HT-29 (cell line): ENCODE measurements around the gene ERC1. TPM values are rescaled to one million over a fixed set of nuclear protein-coding genes. Genes with fewer than 3 reads are reported as not detected.
A peak's percentile ranks its signal among the peaks of the same experiment; 100 is the strongest.
"Not testable (repeated sequence)": the region's sequence is repeated elsewhere in the genome, so short reads cannot be mapped to it uniquely, and the experiment has no call there.

Source experiments
- DNase-seq: peaks from one replicate; pipeline ENCODE4 v3.0.0-alpha.2; 2015; ENCODE audit warnings: low spot score
- total RNA-seq: library from RNA; depleted of rRNA; stranded (reverse); fragments of >200 nt; shearing (Covaris generic); gene quantifications from 2 replicates; pipeline ENCODE4 v1.2.3, GENCODE V29; 2014

Gene ERC1
- total RNA-seq, 1 experiment from 2014 or later: 11.6 TPM

- peak; percentile 72 for DNase-seq
Measured at GRCh38 chr12:1350055-1350933, 359.3 kb downstream of the ERC1 start.

DNA sequence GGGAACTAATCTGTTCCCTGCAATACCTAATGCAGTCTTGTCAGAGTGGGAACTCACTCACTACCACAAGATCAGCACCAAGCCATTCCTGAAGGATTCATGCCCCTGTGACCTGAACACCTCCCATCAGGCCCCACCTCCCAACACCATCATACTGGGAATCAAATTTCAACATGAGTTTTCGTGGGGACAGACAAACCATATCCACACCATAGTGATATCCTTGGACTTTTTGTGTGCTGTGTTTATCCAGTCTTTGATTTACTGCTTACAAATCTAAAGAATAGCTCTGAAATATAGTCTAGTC, 359.9 kb downstream of the ERC1 start:
- DNase-seq: no peak

DNA sequence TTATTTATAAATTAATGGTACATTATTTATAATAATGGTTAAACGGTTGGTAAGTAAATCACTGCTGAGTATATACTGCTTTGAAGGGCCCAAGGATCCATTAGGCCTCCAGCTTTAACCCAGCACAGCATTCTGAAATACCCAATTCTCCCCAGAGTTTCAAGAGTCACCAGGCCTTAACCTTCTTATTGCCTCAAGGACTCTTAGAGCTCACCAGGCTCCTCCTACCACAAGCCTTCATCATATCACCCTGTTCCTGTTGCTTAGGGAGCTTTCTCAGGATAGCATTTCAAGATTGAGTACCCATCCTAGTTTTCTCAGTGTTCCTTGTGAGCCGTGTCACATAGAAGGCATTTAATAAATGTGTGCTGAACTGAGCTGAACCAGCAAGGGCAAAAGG, 360.9 kb downstream of the ERC1 start:
- DNase-seq: no peak

GRCh38 chr12:1353451-1353850, 362.4 kb downstream of the ERC1 start:
- DNase-seq: no peak

DNA sequence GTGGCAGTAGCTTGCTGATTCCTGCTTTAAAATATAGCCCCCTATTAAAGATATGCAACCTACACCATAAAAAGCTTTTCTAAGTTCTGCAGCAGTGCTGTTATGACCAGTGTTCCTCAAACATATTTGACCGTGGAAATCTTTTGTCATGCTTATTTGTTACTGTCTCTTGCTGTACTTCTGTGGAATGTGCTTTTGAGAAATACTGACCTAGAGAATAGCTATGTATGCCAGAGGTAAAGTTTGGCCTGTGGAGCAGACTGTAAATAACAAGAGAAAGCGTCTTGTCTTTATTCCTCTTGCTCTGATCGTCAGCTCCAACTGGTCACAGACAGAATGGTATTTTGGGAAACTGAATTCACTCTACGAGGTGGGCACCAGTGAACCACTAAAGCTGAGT, 364.4 kb downstream of the ERC1 start:
- DNase-seq: no peak

- DNase-seq: not testable (repeated sequence)
Measured at GRCh38 chr12:1355871-1356270, 364.8 kb downstream of the ERC1 start.

DNA sequence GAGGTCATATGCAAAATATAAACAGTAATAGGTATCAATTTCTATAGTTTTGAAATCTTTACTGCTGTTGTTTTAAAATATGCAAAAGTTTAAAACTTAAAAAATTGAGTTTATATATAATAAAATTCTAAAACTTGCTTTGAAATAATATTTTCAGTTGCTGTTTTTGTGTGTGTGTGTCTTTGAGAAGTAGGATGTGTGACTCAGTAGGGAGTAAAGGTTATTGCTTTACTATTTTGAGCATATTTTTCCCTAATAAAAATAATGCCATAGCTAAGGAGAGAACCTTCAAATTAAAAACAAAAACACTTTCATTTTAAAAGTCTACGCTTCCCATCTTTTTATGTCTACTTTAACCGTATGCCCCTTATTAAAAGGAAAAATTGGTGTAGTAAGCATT, 365.3 kb downstream of the ERC1 start:
- DNase-seq: no peak

- DNase-seq: no peak
Measured at GRCh38 chr12:1357171-1357570, 366.1 kb downstream of the ERC1 start.

DNA sequence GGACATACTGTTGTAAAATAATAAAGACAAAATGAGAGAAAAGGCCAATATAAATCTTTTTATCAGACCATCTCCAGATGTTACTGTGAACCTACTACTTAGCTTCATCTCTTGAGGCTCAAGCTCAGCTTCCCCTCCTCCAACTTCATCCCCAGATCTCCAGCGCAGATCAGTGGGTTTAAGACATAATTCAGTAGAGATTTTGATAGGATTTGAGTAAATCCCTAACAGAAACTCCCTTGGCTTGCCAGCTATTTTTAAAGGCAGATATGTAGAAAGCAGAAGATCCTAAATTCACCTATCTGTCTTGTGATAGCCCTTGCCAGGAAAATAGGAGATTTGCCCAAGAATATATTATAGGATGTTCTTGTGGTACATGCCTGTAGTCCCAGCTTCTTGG, 366.7 kb downstream of the ERC1 start:
- DNase-seq: no peak

- no peak for DNase-seq
Measured at GRCh38 chr12:1360441-1361210, 369.6 kb downstream of the ERC1 start.

DNA sequence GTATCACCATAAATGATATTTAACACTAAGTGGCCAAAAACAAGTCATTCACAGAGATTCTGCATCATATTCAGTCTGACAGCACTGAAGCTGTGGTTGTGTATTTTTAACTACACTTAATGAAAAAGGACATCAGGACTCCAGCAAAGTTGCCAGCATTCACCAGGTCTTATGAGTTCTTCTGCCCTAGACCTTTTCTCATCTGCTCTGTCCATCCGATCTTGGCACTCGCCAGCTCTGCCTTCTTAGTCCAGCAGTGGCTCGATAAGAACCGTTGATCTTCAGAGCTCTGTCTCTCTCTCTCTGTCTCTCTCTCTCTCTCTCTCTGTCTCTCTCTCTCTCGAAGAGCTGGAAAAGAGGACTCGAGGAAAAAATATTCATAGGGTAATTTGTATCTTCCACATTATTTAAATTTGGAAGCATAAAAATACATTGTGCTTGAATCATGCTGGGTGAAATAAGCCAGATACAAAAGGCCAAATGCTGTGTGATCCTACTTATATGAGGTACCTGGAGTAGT, 371.2 kb downstream of the ERC1 start:
- DNase-seq: no peak

DNA sequence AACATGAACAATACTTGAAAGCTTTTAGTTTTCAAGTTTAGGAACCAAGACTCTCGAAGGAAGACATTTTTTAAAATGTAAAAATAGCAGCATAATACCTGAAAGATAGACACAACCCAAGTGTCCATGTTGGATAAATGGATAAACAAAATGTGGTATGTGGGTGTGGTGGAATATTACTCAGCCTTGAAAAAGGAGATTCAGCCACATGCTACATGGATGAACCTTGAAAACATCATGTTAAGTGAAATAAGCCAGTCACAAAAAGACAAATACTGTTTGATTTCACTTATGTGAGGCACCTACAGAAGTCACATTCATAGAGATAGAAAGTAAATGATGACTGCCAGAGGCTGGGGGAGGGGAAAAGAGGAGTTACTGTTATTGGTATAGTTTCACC, 374.7 kb downstream of the ERC1 start:
- DNase-seq: no peak

- no peak for DNase-seq
Measured at GRCh38 chr12:1367331-1368291, 376.6 kb downstream of the ERC1 start.

DNA sequence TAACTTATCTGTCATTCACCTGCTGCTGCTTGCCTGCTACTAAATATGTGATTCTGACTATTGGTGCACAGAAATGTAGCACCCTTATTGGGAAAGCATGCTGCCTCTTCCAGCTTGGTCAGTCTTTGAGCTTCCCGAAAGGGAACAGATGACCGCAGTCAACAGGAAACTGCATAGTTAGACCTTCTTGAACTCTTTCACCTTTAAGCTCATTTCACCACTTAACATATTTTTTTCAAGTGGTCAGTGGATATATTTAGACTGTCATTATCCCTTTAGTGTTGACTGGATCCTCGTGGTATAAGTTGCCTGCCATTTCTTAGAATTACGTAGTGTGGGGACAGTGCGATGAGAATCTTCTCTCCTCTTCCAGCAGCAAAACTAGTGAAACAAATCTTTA, 378.4 kb downstream of the ERC1 start:
- no peak for DNase-seq

DNA sequence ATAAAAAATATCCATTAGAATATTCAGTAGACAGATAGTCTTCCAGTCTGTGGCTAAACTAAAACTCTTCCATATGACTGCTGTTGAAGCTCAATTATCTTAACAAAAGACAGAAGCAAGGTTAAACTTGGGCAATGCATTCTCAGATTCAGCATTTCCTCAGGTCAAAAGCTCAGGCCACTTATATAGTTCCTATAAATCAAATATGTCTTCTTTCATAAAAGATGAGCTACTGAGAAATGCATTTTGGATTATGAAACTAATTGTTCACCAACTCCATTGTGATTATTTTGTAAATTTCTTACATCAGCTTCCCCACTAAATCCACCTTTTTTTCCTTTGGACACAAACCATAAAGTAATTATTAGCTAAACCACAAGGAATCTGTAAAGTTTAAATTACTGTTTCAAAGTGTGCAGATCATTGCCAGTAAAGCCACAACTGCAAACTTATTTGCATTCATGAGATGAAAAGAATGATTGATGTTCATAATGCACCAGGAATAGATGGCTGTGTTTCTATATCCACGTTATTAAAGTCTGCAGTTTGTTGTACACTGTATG, 379.0 kb downstream of the ERC1 start:
- no peak for DNase-seq

DNA sequence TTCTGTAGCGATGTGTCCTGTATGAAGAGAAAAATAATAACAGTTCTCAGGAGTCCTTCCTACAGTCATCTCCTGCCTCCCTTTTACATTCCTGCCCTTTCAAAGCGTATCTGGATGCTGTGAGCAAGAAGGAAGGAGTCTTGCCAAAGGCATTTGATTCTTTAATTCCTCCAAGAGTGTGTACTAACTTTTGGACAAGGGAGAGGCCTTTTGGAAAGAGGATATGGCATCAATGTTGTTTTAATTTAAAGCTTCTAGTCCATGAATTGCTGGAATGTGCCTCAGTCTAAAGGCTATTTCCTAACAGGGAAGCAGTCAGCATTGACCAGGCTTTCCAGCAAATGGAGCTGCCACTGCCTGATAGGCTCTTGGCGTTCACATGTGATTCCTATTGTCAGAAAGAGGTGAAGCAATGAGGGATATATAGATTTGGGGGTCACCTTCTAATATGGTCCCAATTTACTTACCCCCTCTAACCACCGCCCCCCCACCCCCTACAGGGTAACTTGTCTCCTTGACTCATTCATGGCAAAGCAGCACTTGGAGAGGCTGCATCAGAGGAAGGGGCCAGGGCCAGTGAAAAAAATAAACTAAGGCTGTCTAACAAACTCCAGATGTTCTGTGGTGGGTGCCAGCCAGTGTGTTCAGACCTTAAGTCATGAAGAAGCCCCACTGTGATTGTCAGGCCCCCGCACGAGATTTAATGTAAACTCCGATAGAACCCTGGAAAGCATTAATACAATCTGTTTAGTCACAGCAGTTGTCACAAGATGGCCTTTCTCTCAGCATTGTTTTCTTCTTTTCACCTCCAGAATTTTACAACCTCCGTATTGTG, 383.1 kb downstream of the ERC1 start:
- no peak for DNase-seq

DNA sequence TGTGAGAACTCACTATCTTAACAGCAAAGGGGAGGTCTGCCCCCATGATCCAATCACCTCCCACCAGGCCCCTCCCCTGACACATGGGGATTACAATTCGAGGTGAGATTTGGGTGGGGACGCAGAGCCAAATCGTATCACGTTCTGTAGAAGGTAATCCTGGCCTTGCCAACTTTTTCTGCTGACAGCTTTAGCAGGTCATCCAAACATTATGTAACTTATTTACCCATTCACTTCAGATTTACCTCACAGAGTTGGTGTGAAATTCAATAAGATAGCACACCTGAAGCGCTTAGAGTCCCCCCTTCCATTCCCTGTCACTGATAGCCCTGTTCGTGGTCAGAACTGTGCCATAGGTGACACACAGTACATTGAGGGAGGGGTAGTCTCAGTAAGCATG, 384.3 kb downstream of the ERC1 start:
- no peak for DNase-seq

GRCh38 chr12:1377117-1377516, 386.1 kb downstream of the ERC1 start:
- DNase-seq: no peak

- DNase-seq: no peak
Measured at GRCh38 chr12:1377681-1378080, 386.7 kb downstream of the ERC1 start.

- DNase-seq: no peak
Measured at GRCh38 chr12:1380171-1380851, 389.3 kb downstream of the ERC1 start.
